Upper lobe of left lung (tissue), 6 donors: Measurements from ENCODE around the gene MYO16. TPM values are rescaled to one million over a fixed set of nuclear protein-coding genes. Genes with fewer than 3 reads are reported as not detected.

Experiments used
- ATAC-seq, 2 donors: fragments of 200-7000 bp; cut with Tn5 transposase; one replicate each; pipeline ENCODE4 v1.9.1; 2022; ENCODE audit warnings: mild to moderate bottlenecking in 2 of 2, moderate library complexity in 2 of 2; ENCODE audit not compliant: low FRiP score in 2 of 2
- DNase-seq, 2 donors: peaks; one replicate each; pipeline ENCODE4 v3.0.0-alpha.2; 2019 to 2020
- H3K27ac ChIP-seq, 4 donors: fragments of 200-600 bp; sonication (generic); one replicate each; pipeline ENCODE4 v1.5.1; 2016 to 2019
- H3K27me3 ChIP-seq, 4 donors: fragments of 200-600 bp; sonication (generic); one replicate each; pipeline ENCODE4 v1.5.1; 2017 to 2019
- H3K36me3 ChIP-seq, 4 donors: fragments of 200-600 bp; sonication (generic); one replicate each; pipeline ENCODE4 v1.5.1; 2016 to 2019
- H3K4me1 ChIP-seq, 4 donors: fragments of 200-600 bp; sonication (generic); one replicate each; pipeline ENCODE4 v1.5.1; 2018 to 2019
- H3K4me3 ChIP-seq, 4 donors: fragments of 200-600 bp; sonication (generic); one replicate each; pipeline ENCODE4 v1.5.1; 2017 to 2019; ENCODE audit warnings: mild to moderate bottlenecking in 2 of 4, moderate library complexity in 1 of 4
- H3K9me3 ChIP-seq, 4 donors: fragments of 200-600 bp; sonication (generic); one replicate each; pipeline ENCODE4 v1.5.1; 2018 to 2019
- EP300 ChIP-seq, 4 donors: sonication (generic); formaldehyde crosslinking; IDR thresholded peaks; one replicate each; pipeline ENCODE4 v1.5.1; 2017; ENCODE audit warnings: antibody characterized with exemption in 4 of 4, control low read depth in 2 of 4
- POLR2A ChIP-seq, 4 donors: fragments of 450-650 bp; IDR thresholded peaks; one replicate each; pipeline ENCODE4 v1.5.1; 2016 to 2017; ENCODE audit warnings: antibody characterized with exemption in 4 of 4, mild to moderate bottlenecking in 2 of 4
- POLR2AphosphoS5 ChIP-seq, 2 donors: sonication (generic); formaldehyde crosslinking; IDR thresholded peaks; one replicate each; pipeline ENCODE4 v1.5.1; 2017; ENCODE audit warnings: antibody characterized with exemption in 2 of 2
- WGBS, 2 donors: methylation state at CpG; one replicate each; pipeline ENCODE4 v1.1.5; 2017 to 2018; 5-methylcytosine and 5-hydroxymethylcytosine counted together
- total RNA-seq, 6 donors: library from RNA; depleted of rRNA in 4 of 6; stranded (reverse); fragments of >200 nt in 4 of 6; gene quantifications; one replicate each; pipeline versions ENCODE4 v1.1.0 to v1.2.1, GENCODE V29; 2016 to 2021
- TF ChIP-seq, protein P1 (sequence below), 6 experiments: fragments of 450-650 bp in 4 of 6; fragments of 200-600 bp in 2 of 6; sonication (generic) in 2 of 6; IDR thresholded peaks; one replicate each; pipeline ENCODE4 v1.5.1; 2016 to 2019; ENCODE audit warnings: antibody characterized with exemption in 6 of 6
- donor health status: DM: no; HTN: no; CAD: no; lungs with moderate emphysema.
- donor health status: DM: no; HTN: yes; CAD: no; lungs with severe emphysema.

The MYO16 gene
- total RNA-seq, 6 donors from 2014 or later: under 0.01 to 0.55 (median 0.20) TPM; not detected in 1

DNA sequence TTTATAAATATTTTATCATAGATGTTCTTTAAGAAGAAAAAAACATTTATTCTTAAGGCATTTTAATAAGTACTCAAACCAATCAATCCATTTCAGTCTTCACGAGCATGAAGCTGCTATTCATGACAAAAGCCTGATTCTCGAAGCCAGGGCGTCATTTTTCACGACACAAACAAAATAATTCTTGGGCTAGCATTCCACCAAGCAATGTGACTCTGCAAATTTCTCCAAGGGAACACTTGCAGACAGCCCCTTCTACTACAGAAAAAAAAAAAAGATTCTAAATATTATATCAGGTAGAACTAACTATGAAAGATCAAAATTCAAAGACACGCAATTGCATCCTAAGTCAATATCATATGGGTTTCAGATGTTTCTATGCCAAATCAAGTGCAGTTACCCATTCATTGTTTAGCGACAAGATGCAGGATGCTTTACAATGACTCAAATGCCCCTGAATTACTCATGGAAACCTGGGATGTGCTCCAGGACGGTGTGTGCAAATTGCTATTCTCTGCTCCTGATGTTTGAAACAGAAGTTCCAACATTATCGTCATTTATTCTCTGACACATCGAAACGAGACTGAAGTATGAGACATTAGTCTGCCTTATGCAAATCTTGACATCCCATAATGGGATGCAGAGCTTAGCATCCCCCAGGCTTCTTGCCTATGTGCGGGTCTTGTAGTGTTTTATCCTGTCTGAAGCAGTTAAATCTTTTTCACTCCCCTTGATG is 517.7 kb downstream of the MYO16 start:
- Histone ChIP-seq H3K27me3 (no peaks in the 10 kb centered on the region), H3K4me1 (no peaks in the 10 kb centered on the region), H3K9me3 (no peaks in the 10 kb centered on the region), H3K4me3 (no peak overlapping the region), H3K36me3 (no peaks in the 10 kb centered on the region), H3K27ac (no peak overlapping the region)
- DNase-seq (no peak), ATAC-seq (no peak)
- TF ChIP-seq POLR2AphosphoS5 (IDR thresholded peaks at IDR 0.05) (no peak), POLR2A (IDR thresholded peaks at IDR 0.05) (no peak), EP300 (IDR thresholded peaks at IDR 0.05) (no peak)
- TF ChIP-seq, protein P1, sequence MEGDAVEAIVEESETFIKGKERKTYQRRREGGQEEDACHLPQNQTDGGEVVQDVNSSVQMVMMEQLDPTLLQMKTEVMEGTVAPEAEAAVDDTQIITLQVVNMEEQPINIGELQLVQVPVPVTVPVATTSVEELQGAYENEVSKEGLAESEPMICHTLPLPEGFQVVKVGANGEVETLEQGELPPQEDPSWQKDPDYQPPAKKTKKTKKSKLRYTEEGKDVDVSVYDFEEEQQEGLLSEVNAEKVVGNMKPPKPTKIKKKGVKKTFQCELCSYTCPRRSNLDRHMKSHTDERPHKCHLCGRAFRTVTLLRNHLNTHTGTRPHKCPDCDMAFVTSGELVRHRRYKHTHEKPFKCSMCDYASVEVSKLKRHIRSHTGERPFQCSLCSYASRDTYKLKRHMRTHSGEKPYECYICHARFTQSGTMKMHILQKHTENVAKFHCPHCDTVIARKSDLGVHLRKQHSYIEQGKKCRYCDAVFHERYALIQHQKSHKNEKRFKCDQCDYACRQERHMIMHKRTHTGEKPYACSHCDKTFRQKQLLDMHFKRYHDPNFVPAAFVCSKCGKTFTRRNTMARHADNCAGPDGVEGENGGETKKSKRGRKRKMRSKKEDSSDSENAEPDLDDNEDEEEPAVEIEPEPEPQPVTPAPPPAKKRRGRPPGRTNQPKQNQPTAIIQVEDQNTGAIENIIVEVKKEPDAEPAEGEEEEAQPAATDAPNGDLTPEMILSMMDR (IDR thresholded peaks at IDR 0.05): no peak
- WGBS, 2 donors: 80 to 91% methylated on average over 11 of the region's 11 CpGs

DNA sequence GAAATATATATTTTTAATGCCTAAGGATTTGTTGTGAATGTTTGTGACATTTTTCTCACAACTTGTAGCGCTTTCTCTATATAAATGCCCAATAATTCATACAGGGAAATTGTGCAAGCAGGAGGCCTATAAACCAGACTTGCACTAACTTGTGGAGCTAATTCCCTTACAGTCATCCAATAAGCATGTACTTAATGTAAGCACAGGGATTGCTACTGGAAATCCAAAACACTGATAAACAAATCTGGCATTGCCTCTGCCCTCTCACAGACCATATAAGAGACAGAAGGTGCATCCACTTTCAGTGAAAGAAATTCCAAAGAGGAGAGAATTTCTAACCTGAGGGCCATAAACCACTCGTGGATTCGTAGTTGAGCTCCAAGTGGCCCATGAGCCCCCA is 518.8 kb downstream of the MYO16 start:
- TF ChIP-seq POLR2AphosphoS5 (IDR thresholded peaks at IDR 0.05): no peak
- Histone ChIP-seq H3K4me3 (no peak overlapping the region), H3K9me3 (no peaks in the 10 kb centered on the region), H3K27me3 (no peaks in the 10 kb centered on the region), H3K4me1 (no peaks in the 10 kb centered on the region), H3K36me3 (no peaks in the 10 kb centered on the region), H3K27ac (no peak overlapping the region)
- ATAC-seq (no peak), DNase-seq (no peak)
- 93 to 97% methylated on average over 3 of the region's 3 CpGs for WGBS, 2 donors

DNA sequence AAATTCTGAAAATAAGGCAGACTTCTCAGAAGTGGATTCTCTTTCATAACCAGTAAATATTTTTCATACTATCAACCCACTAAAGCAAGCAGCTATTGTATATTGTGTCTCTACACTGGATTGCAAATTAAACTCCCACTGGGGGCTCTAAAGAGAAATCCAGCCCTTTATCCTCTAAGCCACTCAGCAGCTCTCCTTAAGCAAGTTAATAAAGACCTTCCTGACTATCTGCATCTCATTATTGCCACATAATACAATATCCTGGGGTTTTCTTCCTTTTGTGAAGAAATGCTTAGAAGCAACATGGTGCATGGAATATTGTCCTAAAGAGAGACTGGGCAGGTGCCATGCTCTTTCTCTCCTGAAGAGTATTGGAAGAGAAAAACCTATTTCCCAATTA is 521.3 kb downstream of the MYO16 start:
- ATAC-seq: no peak
- H3K4me1 ChIP-seq: peaks cover under 1 to 15% (median 8%) of the 10 kb centered on the region in 4 donors
- TF ChIP-seq, protein P1 (IDR thresholded peaks at IDR 0.05): no peak

DNA sequence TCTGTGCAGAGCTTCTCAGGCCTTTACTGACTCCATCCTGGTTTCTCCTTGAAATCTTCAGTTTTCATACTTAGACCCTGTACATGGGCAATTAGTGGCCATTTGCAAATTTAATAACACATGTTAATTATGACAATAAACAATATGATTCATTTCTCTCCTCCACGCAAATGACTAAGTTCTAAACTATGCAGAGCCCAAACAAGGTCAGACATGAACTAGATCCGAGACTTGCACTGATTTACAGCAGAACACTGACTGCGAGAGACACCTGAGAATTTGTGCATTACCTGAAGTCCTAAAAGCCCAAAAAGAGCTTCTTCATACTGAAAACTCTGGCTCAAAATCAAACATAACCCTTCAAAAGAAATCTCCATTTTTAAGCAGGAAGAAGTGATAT is 521.8 kb downstream of the MYO16 start:
- Histone ChIP-seq H3K4me1 (peaks cover 4 to 21% (median 11%) of the 10 kb centered on the region in 4 donors), H3K36me3 (no peaks in the 10 kb centered on the region), H3K9me3 (no peaks in the 10 kb centered on the region), H3K27ac (no peak overlapping the region), H3K27me3 (no peaks in the 10 kb centered on the region), H3K4me3 (no peak overlapping the region)
- WGBS, 2 donors: 81 to 90% methylated on average over 3 of the region's 3 CpGs
- no peak for ATAC-seq
- TF ChIP-seq, protein P1 (IDR thresholded peaks at IDR 0.05): no peak
- TF ChIP-seq POLR2A (IDR thresholded peaks at IDR 0.05) (no peak), EP300 (IDR thresholded peaks at IDR 0.05) (no peak), POLR2AphosphoS5 (IDR thresholded peaks at IDR 0.05) (no peak)
- no peak for DNase-seq

More for the DNA sequence above, 521.3 kb downstream of the MYO16 start:
- H3K36me3 ChIP-seq: no peaks in the 10 kb centered on the region
- no peak overlapping the region for H3K27ac ChIP-seq
- H3K9me3 ChIP-seq: no peaks in the 10 kb centered on the region
- H3K4me3 ChIP-seq: no peak overlapping the region
- DNase-seq: no peak
- no peaks in the 10 kb centered on the region for H3K27me3 ChIP-seq

DNA sequence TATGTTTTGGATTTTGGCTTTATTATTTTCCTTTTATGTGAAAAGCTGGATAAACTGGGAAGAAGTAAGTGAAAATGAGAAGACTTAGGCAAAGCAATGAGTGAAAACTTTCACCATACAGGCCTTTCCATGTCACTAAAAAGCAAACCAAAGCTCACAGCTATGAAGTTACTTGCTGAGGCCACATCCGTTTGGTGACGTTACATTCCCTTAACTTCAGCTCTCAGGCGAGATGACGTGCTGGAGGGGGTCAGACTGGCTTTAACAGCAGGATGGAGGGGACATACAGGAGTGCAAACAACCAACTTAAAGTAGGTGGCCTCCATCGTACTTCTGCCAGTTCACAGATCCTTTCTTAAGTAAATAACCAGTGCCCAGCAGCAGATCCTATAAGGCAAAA is 522.3 kb downstream of the MYO16 start:
- H3K27me3 ChIP-seq: no peaks in the 10 kb centered on the region
- ATAC-seq: no peak
- no peaks in the 10 kb centered on the region for H3K9me3 ChIP-seq
- TF ChIP-seq, protein P1 (IDR thresholded peaks at IDR 0.05): no peak
- TF ChIP-seq POLR2AphosphoS5 (IDR thresholded peaks at IDR 0.05) (no peak), EP300 (IDR thresholded peaks at IDR 0.05) (no peak), POLR2A (IDR thresholded peaks at IDR 0.05) (no peak)
- no peaks in the 10 kb centered on the region for H3K36me3 ChIP-seq
- no peak overlapping the region for H3K27ac ChIP-seq
- WGBS, 2 donors: 72 to 76% methylated on average over 5 of the region's 5 CpGs
- no peak for DNase-seq
- no peak overlapping the region for H3K4me3 ChIP-seq
- H3K4me1 ChIP-seq: peaks cover 6 to 24% (median 11%) of the 10 kb centered on the region in 4 donors
